MM.1S (cell line): Measurements from ENCODE around the gene CIB4.

ENCODE experiments used
- DNase-seq: peaks from one replicate; pipeline ENCODE4 v3.0.0-alpha.2; 2015
- H2AFZ ChIP-seq: fragments of 300-600 bp; sonication (generic); 2 replicates; pipeline ENCODE4 v1.6.0; 2016; ENCODE audit warnings: antibody characterized with exemption, low read length
- H3F3A ChIP-seq: fragments of 300-600 bp; sonication (generic); 2 replicates; pipeline ENCODE4 v1.6.1; 2016; ENCODE audit warnings: mild to moderate bottlenecking, antibody characterized with exemption, low read length, moderate library complexity, mixed read lengths; ENCODE audit not compliant: insufficient read depth
- H3K27ac ChIP-seq: fragments of 300-600 bp; sonication (generic); 2 replicates; pipeline ENCODE4 v1.5.1; 2016; ENCODE audit warnings: mild to moderate bottlenecking, low read length
- H3K27me3 ChIP-seq: fragments of 300-600 bp; sonication (generic); replicated peaks from 2 replicates; pipeline ENCODE4 v1.6.0; 2016; ENCODE audit warnings: low read length; ENCODE audit not compliant: insufficient read depth
- H3K36me3 ChIP-seq: fragments of 300-600 bp; sonication (generic); replicated peaks from 2 replicates; pipeline ENCODE4 v1.6.1; 2016; ENCODE audit warnings: mild to moderate bottlenecking, low read length, mixed read lengths; ENCODE audit not compliant: insufficient read depth
- H3K4me1 ChIP-seq: fragments of 300-600 bp; sonication (generic); 2 replicates; pipeline ENCODE4 v1.6.1; 2016; ENCODE audit warnings: low read length, mixed read lengths
- H3K4me2 ChIP-seq: fragments of 300-600 bp; sonication (generic); 2 replicates; pipeline ENCODE4 v1.6.0; 2016; ENCODE audit warnings: low read depth, low read length
- H3K4me3 ChIP-seq: fragments of 300-600 bp; sonication (generic); 2 replicates; pipeline ENCODE4 v1.5.1; 2016; ENCODE audit warnings: low read length, mixed read lengths
- H3K79me2 ChIP-seq: fragments of 300-600 bp; sonication (generic); 2 replicates; pipeline ENCODE4 v1.6.1; 2016; ENCODE audit warnings: mixed run types, low read length, mixed read lengths
- H3K9ac ChIP-seq: fragments of 300-600 bp; sonication (generic); 2 replicates; pipeline ENCODE4 v1.6.1; 2016; ENCODE audit warnings: low read length, mixed read lengths
- H3K9me2 ChIP-seq: fragments of 300-600 bp; sonication (generic); replicated peaks from 2 replicates; pipeline ENCODE4 v1.6.1; 2016; ENCODE audit warnings: mild to moderate bottlenecking, low read length, mixed read lengths; ENCODE audit not compliant: insufficient read depth
- H3K9me3 ChIP-seq: fragments of 300-600 bp; sonication (generic); replicated peaks from 2 replicates; pipeline ENCODE4 v1.6.1; 2016; ENCODE audit warnings: mild to moderate bottlenecking, low read length, mixed read lengths; ENCODE audit not compliant: insufficient read depth
- H4K20me1 ChIP-seq: fragments of 300-600 bp; sonication (generic); 2 replicates; pipeline ENCODE4 v1.6.1; 2016; ENCODE audit warnings: mild to moderate bottlenecking, low read length, moderate library complexity, mixed read lengths; ENCODE audit not compliant: insufficient read depth
- EZH2 ChIP-seq: fragments of 300-600 bp; sonication (generic); optimal IDR thresholded peaks from 2 replicates; pipeline ENCODE3; 2017; ENCODE audit warnings: low read depth, mild to moderate bottlenecking, antibody characterized with exemption, low read length, mixed read lengths
- EZH2phosphoT487 ChIP-seq: fragments of 300-600 bp; sonication (generic); IDR thresholded peaks from 2 replicates; pipeline ENCODE4 v1.6.1; 2018; ENCODE audit warnings: antibody characterized with exemption, low read length
- TF ChIP-seq, protein P1 (sequence below): fragments of 300-600 bp; sonication (generic); IDR thresholded peaks from 2 replicates; pipeline ENCODE4 v1.5.1; 2016; ENCODE audit warnings: antibody characterized with exemption, low read length, mixed read lengths

CIB4 gene

DNA sequence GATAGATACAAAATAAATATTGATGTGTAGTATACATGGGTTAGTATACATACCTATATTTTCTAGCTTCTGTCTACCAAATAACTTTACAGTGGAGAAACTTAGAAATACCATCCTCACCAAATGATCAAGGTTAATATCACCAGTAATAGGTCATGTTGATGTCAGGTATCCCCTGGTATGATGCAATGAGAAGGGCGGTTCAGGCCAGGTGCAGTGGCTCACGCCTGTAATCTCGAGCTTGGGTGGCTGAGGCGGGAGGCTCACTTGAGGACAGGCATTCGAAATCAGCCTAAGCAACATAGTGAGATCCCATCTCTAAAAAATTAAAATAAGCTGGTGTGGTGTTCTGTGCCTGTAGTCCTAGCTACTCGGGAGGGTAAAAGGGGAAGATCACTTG, 38.6 kb downstream of the CIB4 start:
- H3K36me3 ChIP-seq: no peaks in the 10 kb centered on the region
- H3K4me3 ChIP-seq: no peak overlapping the region
- DNase-seq: no peak
- no peaks in the 10 kb centered on the region for H3K9me3 ChIP-seq
- peaks cover 92% of the 10 kb centered on the region for H3K27me3 ChIP-seq
- H3K79me2 ChIP-seq: no peaks in the 10 kb centered on the region
- no peak overlapping the region for H3K4me2 ChIP-seq
- no peaks in the 10 kb centered on the region for H3K4me1 ChIP-seq
- no peak overlapping the region for H2AFZ ChIP-seq
- TF ChIP-seq EZH2phosphoT487 (no peak), EZH2 (no peak)
- TF ChIP-seq, protein P1, sequence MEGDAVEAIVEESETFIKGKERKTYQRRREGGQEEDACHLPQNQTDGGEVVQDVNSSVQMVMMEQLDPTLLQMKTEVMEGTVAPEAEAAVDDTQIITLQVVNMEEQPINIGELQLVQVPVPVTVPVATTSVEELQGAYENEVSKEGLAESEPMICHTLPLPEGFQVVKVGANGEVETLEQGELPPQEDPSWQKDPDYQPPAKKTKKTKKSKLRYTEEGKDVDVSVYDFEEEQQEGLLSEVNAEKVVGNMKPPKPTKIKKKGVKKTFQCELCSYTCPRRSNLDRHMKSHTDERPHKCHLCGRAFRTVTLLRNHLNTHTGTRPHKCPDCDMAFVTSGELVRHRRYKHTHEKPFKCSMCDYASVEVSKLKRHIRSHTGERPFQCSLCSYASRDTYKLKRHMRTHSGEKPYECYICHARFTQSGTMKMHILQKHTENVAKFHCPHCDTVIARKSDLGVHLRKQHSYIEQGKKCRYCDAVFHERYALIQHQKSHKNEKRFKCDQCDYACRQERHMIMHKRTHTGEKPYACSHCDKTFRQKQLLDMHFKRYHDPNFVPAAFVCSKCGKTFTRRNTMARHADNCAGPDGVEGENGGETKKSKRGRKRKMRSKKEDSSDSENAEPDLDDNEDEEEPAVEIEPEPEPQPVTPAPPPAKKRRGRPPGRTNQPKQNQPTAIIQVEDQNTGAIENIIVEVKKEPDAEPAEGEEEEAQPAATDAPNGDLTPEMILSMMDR: no peak
- H4K20me1 ChIP-seq: no peaks in the 10 kb centered on the region
- H3F3A ChIP-seq: no peaks in the 10 kb centered on the region
- H3K9ac ChIP-seq: no peak overlapping the region
- H3K27ac ChIP-seq: no peak overlapping the region
- no peaks in the 10 kb centered on the region for H3K9me2 ChIP-seq

DNA sequence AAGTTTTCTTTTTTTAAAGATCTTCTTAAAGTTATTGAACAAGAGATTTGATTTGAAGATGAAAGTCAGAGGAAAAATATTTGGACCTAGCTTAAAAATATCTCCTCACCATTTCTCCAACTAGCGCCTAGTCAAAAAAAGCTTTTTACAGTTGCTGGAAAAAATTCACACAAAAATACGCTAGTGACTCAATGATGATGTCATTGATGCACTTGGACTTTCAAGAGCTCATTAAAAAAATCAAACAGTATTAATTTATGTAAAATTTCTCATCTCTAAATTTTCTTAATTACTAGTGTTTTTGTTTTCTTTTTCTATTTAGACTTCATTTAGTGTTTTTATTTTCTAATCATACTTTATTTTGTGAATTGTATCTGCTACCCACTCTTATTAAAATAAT, 41.8 kb downstream of the CIB4 start:
- Histone ChIP-seq H3K9ac (no peak overlapping the region), H3K9me2 (no peaks in the 10 kb centered on the region), H3K4me1 (no peaks in the 10 kb centered on the region), H3K79me2 (no peaks in the 10 kb centered on the region), H3K4me3 (no peak overlapping the region), H3K9me3 (no peaks in the 10 kb centered on the region), H3F3A (no peaks in the 10 kb centered on the region), H4K20me1 (no peaks in the 10 kb centered on the region), H2AFZ (no peak overlapping the region), H3K4me2 (no peak overlapping the region), H3K36me3 (no peaks in the 10 kb centered on the region), H3K27ac (no peak overlapping the region), H3K27me3 (peaks cover 93% of the 10 kb centered on the region)
- TF ChIP-seq EZH2 (no peak), EZH2phosphoT487 (no peak)
- TF ChIP-seq, protein P1: no peak
- DNase-seq: no peak

- Histone ChIP-seq H3K9ac (no peak overlapping the region), H3K4me2 (no peak overlapping the region), H3F3A (no peaks in the 10 kb centered on the region), H3K4me1 (no peaks in the 10 kb centered on the region), H3K79me2 (no peaks in the 10 kb centered on the region), H3K9me2 (no peaks in the 10 kb centered on the region), H3K9me3 (no peaks in the 10 kb centered on the region), H3K27me3 (peaks cover 93% of the 10 kb centered on the region), H3K27ac (no peak overlapping the region), H4K20me1 (no peaks in the 10 kb centered on the region), H3K4me3 (no peak overlapping the region), H3K36me3 (no peaks in the 10 kb centered on the region), H2AFZ (no peak overlapping the region)
- DNase-seq: no peak
- TF ChIP-seq, protein P1: no peak
- TF ChIP-seq EZH2phosphoT487: no peak
- TF ChIP-seq EZH2: no peak
These were observed 42.2 kb downstream of the CIB4 start for GRCh38 chr2:26598996-26599373.
